ENCODE data around the gene KCNAB2.
"Not testable (repeated sequence)": the region's sequence is repeated elsewhere in the genome, so short reads cannot be mapped to it uniquely, and the experiment has no call there.

Gene KCNAB2

GRCh38 chr1:6054596-6054995 lies 8.9 kb downstream of the KCNAB2 start:
- no peak overlapping the region for H3K9ac ChIP-seq (ENCODE audit: low read length)
- H3K27ac ChIP-seq (ENCODE audit: low read depth, low read length), result no peak overlapping the region
- no peaks in the 10 kb centered on the region for H3K4me1 ChIP-seq (ENCODE audit: control insufficient read depth, insufficient read depth, low read length)
- no peak overlapping the region for H3K4me3 ChIP-seq (ENCODE audit: low read length)
- no peaks in the 10 kb centered on the region for H3K27me3 ChIP-seq (ENCODE audit: control insufficient read depth, insufficient read depth, low read length)
- no peaks in the 10 kb centered on the region for H3K36me3 ChIP-seq (ENCODE audit: control insufficient read depth, insufficient read depth, low read length)

- no peaks in the 10 kb centered on the region for H3K36me3 ChIP-seq (ENCODE audit: control insufficient read depth, insufficient read depth, low read length)
- H3K4me3 ChIP-seq (ENCODE audit: low read length), result no peak overlapping the region
- H3K27ac ChIP-seq (ENCODE audit: low read depth, low read length), result no peak overlapping the region
- H3K27me3 ChIP-seq (ENCODE audit: control insufficient read depth, insufficient read depth, low read length), result no peaks in the 10 kb centered on the region
- no peak overlapping the region for H3K9ac ChIP-seq (ENCODE audit: low read length)
- no peaks in the 10 kb centered on the region for H3K4me1 ChIP-seq (ENCODE audit: control insufficient read depth, insufficient read depth, low read length)
These were observed 10.9 kb downstream of the KCNAB2 start for GRCh38 chr1:6056572-6056948.

DNA sequence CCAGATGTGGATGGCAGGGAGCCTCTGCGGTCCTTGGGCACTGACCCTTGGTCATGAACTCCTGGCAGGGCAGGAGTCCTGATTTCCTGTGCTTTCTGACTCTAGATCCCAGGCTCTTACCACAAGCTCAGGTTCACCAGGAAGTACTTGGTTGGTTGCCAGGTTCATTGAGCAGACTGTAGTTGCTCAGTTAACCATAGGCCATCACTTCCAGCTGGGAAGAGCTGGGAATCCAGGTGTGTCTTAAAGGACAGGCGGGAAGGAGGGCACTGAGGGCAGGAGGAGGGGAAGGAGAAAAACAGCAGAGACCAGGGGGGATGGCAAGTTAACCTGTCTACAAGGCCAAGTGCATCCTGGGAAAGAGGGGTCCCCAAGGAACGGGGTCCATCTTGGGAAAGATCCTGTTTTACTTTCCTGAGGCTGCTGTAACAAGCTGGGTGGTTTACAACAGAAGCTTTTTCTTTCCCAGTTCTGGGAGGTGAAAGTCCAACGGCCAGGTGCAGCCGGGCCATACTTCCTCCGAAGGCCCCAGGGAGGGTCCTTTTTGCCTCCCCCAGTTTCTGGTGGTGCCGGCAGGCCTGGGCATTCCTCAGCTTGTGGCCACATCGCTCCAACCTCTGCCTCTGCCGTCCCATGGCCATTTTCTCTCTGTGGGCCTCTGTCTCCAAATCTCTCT lies 11.6 kb downstream of the KCNAB2 start:
- no peak overlapping the region for H3K27ac ChIP-seq (ENCODE audit: low read depth, low read length)
- H3K36me3 ChIP-seq (ENCODE audit: control insufficient read depth, insufficient read depth, low read length), result no peaks in the 10 kb centered on the region
- no peak overlapping the region for H3K9ac ChIP-seq (ENCODE audit: low read length)

GRCh38 chr1:6059866-6060265 lies 14.2 kb downstream of the KCNAB2 start:
- Histone ChIP-seq H3K36me3 (ENCODE audit: control insufficient read depth, insufficient read depth, low read length) (no peaks in the 10 kb centered on the region), H3K4me1 (ENCODE audit: control insufficient read depth, insufficient read depth, low read length) (no peaks in the 10 kb centered on the region), H3K9ac (ENCODE audit: low read length) (no peak overlapping the region), H3K4me3 (ENCODE audit: low read length) (no peak overlapping the region), H3K27ac (ENCODE audit: low read depth, low read length) (no peak overlapping the region), H3K27me3 (ENCODE audit: control insufficient read depth, insufficient read depth, low read length) (no peaks in the 10 kb centered on the region)

More for the DNA sequence above, 11.6 kb downstream of the KCNAB2 start:
- Histone ChIP-seq H3K4me1 (ENCODE audit: control insufficient read depth, insufficient read depth, low read length) (no peaks in the 10 kb centered on the region), H3K4me3 (ENCODE audit: low read length) (no peak overlapping the region), H3K27me3 (ENCODE audit: control insufficient read depth, insufficient read depth, low read length) (no peaks in the 10 kb centered on the region)

DNA sequence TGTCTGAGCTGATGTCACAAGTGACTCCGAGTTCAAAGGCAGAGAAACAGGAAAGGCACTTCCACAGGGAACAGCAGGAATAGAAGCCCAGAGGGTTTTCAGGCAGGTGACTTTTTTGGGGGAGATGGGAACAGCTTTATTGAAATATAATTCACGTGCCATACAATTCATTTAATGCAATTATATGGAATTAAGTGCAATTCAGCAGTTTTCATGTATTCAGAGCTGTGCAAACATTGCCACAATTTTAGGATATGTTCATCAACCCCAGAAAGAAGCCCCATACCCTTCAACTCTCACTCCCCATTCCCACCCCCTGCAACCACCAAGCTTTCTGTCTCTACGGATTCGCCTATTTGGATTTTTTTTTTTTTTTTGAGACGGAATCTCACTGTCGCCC lies 17.0 kb downstream of the KCNAB2 start:
- H3K4me3 ChIP-seq (ENCODE audit: low read length), result no peak overlapping the region
- no peak overlapping the region for H3K9ac ChIP-seq (ENCODE audit: low read length)
- no peaks in the 10 kb centered on the region for H3K36me3 ChIP-seq (ENCODE audit: control insufficient read depth, insufficient read depth, low read length)
- no peaks in the 10 kb centered on the region for H3K4me1 ChIP-seq (ENCODE audit: control insufficient read depth, insufficient read depth, low read length)
- no peak overlapping the region for H3K27ac ChIP-seq (ENCODE audit: low read depth, low read length)
- H3K27me3 ChIP-seq (ENCODE audit: control insufficient read depth, insufficient read depth, low read length), result no peaks in the 10 kb centered on the region

DNA sequence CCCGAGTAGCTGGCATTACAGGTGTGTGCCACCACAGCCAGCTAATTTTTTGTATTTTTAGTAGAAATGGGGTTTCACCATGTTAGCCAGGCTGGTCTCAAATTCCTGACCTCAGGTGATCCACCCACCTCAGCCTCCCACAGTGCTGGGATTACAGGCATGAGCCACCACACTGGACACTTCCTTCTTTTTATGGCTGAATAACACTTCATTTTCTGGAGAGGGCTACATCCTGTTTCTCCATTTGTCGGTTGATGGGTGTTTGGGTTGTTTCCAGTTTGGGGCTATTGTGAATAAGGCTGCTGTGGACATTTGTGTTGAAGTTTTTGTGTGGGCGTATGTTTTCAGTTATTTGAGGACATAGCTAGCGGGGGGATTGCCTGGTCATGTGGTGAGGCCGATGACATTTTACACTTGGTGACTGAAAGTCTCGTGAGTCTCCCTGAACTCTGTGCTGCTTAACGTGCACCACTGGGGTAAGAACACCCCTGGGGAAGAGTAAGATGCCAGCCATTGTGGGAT lies 17.9 kb downstream of the KCNAB2 start:
- not testable (repeated sequence) for H3K27ac ChIP-seq (ENCODE audit: low read depth, low read length); H3K27me3 ChIP-seq (ENCODE audit: control insufficient read depth, insufficient read depth, low read length); H3K36me3 ChIP-seq (ENCODE audit: control insufficient read depth, insufficient read depth, low read length); H3K4me3 ChIP-seq (ENCODE audit: low read length); H3K9ac ChIP-seq (ENCODE audit: low read length); H3K4me1 ChIP-seq (ENCODE audit: control insufficient read depth, insufficient read depth, low read length)

GRCh38 chr1:6065093-6065858 lies 19.6 kb downstream of the KCNAB2 start:
- no peak overlapping the region for H3K4me3 ChIP-seq (ENCODE audit: low read length)
- no peaks in the 10 kb centered on the region for H3K27me3 ChIP-seq (ENCODE audit: control insufficient read depth, insufficient read depth, low read length)
- no peak overlapping the region for H3K9ac ChIP-seq (ENCODE audit: low read length)
- no peaks in the 10 kb centered on the region for H3K4me1 ChIP-seq (ENCODE audit: control insufficient read depth, insufficient read depth, low read length)
- no peaks in the 10 kb centered on the region for H3K36me3 ChIP-seq (ENCODE audit: control insufficient read depth, insufficient read depth, low read length)
- no peak overlapping the region for H3K27ac ChIP-seq (ENCODE audit: low read depth, low read length)

DNA sequence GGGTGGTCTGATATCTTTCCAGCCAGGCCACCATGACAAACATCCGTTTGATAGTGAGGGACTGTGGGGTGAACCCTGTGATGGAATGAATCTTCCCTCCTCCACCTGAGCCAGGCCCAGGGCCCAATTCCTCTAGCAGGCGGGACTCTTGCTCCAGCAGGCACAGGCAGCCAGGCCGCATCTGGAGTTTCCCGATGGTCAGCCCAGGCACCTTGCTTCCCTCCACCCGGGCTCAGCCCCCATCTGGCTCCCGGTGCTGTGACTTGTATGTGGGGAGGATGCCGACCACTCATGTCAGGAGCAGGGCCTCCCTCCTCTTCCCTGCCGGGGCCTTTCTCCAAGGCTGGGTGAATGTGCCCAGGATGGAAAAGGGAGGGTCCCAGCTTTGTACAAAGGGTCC lies 21.0 kb downstream of the KCNAB2 start:
- H3K9ac ChIP-seq (ENCODE audit: low read length), result no peak overlapping the region
- H3K4me1 ChIP-seq (ENCODE audit: control insufficient read depth, insufficient read depth, low read length), result no peaks in the 10 kb centered on the region
- H3K27ac ChIP-seq (ENCODE audit: low read depth, low read length), result no peak overlapping the region
- no peak overlapping the region for H3K4me3 ChIP-seq (ENCODE audit: low read length)
- no peaks in the 10 kb centered on the region for H3K36me3 ChIP-seq (ENCODE audit: control insufficient read depth, insufficient read depth, low read length)
- H3K27me3 ChIP-seq (ENCODE audit: control insufficient read depth, insufficient read depth, low read length), result no peaks in the 10 kb centered on the region

- Histone ChIP-seq H3K4me3 (ENCODE audit: low read length) (no peak overlapping the region), H3K4me1 (ENCODE audit: control insufficient read depth, insufficient read depth, low read length) (no peaks in the 10 kb centered on the region), H3K36me3 (ENCODE audit: control insufficient read depth, insufficient read depth, low read length) (no peaks in the 10 kb centered on the region), H3K27me3 (ENCODE audit: control insufficient read depth, insufficient read depth, low read length) (no peaks in the 10 kb centered on the region), H3K27ac (ENCODE audit: low read depth, low read length) (no peak overlapping the region), H3K9ac (ENCODE audit: low read length) (no peak overlapping the region)
These were observed 22.4 kb downstream of the KCNAB2 start for GRCh38 chr1:6068073-6068472.

DNA sequence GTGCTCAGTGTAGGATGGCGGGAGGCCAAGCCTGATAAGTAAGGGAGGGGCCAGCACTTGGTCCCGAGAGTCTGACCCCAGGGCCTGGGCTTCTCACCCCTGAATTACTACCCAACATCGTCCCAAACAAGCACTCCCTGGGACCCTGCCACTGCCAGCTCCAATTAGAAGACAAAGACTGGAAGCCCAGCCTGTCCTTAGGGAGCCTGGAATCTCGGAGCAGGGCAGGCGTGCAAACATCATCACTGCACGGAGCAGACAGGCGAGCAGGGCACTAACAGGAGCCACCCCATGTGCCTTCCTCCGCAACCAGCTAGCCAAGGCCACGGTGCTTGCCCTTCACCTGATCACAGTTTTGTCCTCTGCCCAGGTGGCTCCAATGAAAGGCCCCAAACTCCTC lies 23.2 kb downstream of the KCNAB2 start:
- no peak overlapping the region for H3K27ac ChIP-seq (ENCODE audit: low read depth, low read length)
- no peaks in the 10 kb centered on the region for H3K27me3 ChIP-seq (ENCODE audit: control insufficient read depth, insufficient read depth, low read length)
- no peaks in the 10 kb centered on the region for H3K36me3 ChIP-seq (ENCODE audit: control insufficient read depth, insufficient read depth, low read length)
- no peak overlapping the region for H3K4me3 ChIP-seq (ENCODE audit: low read length)
- H3K4me1 ChIP-seq (ENCODE audit: control insufficient read depth, insufficient read depth, low read length), result no peaks in the 10 kb centered on the region
- H3K9ac ChIP-seq (ENCODE audit: low read length), result no peak overlapping the region

- Histone ChIP-seq H3K9ac (ENCODE audit: low read length) (no peak overlapping the region), H3K4me1 (ENCODE audit: control insufficient read depth, insufficient read depth, low read length) (no peaks in the 10 kb centered on the region), H3K27me3 (ENCODE audit: control insufficient read depth, insufficient read depth, low read length) (no peaks in the 10 kb centered on the region), H3K4me3 (ENCODE audit: low read length) (no peak overlapping the region), H3K27ac (ENCODE audit: low read depth, low read length) (no peak overlapping the region), H3K36me3 (ENCODE audit: control insufficient read depth, insufficient read depth, low read length) (no peaks in the 10 kb centered on the region)
These were observed 23.9 kb downstream of the KCNAB2 start for GRCh38 chr1:6069573-6069972.

GRCh38 chr1:6070450-6070974 lies 24.8 kb downstream of the KCNAB2 start:
- H3K27me3 ChIP-seq (ENCODE audit: control insufficient read depth, insufficient read depth, low read length), result no peaks in the 10 kb centered on the region
- H3K4me1 ChIP-seq (ENCODE audit: control insufficient read depth, insufficient read depth, low read length), result no peaks in the 10 kb centered on the region
- H3K27ac ChIP-seq (ENCODE audit: low read depth, low read length), result no peak overlapping the region
- H3K36me3 ChIP-seq (ENCODE audit: control insufficient read depth, insufficient read depth, low read length), result no peaks in the 10 kb centered on the region
- no peak overlapping the region for H3K9ac ChIP-seq (ENCODE audit: low read length)
- H3K4me3 ChIP-seq (ENCODE audit: low read length), result no peak overlapping the region
